Activated CD4-positive, alpha-beta T cell treated with anti-CD3 and anti-CD28 coated beads for 24 hours (primary cell): ENCODE data around the gene NDEL1.

Experiments used
- DNase-seq, 2 donors: peaks; one replicate each; pipeline ENCODE4 v3.0.0-alpha.2; 2020; ENCODE audit warnings: low read depth in 2 of 2

The NDEL1 gene

DNA sequence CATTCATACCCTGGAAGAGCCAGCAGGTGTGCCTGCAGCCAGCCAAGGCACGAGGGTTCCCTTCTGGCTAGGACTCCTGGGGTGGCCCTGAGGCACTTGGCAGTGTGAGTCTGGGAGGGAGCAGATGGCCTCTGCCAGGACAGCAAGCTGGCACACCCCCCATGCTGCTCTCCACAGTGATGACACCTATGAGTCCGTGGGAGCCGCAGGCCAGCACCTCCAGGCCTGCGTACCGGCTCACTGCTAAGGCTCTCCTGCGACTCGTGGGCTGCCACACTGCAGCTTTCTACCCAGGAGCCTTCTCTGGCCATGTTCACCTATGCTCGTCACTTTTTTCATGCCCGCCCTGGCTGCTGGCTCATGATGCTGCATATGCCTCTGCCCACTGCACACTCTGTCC lies 68.1 kb downstream of the NDEL1 start:
- DNase-seq, result no peak

DNA sequence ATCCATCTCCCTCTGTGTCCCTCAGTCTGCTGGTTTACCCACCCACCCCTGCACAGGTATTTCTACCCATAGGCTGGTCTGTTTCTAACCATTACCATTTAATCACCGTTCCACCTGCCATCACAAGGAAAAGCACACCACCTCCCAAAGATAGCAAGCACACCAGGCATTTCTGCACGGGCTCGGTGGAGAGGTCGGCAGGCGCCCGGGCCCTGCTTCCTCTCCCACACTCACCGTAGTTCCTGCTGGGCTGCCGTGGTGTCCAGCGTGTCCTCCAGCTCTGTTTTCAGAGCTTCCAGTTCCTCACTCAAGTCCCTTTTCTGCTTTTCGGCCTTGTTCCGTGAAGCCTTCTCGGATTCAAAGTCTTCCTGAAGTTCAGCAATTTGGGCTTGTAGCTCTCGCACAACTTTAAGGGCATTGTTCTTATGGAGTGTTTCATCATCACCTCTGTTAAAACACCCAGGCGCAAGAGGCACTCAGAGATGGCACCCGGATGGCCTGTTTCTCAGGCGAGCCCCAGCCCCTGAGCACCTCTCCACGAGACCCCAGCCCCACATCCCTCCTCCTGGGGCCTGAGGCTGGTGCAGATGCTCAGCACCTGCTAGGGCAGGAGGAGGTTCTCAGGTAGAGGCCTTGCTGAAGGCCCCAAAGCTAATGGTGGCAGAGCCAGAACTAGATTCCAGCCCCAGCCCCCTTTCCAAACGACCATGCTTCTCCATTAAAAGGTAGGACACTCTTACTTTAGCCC lies 69.0 kb downstream of the NDEL1 start:
- no peak for DNase-seq

DNA sequence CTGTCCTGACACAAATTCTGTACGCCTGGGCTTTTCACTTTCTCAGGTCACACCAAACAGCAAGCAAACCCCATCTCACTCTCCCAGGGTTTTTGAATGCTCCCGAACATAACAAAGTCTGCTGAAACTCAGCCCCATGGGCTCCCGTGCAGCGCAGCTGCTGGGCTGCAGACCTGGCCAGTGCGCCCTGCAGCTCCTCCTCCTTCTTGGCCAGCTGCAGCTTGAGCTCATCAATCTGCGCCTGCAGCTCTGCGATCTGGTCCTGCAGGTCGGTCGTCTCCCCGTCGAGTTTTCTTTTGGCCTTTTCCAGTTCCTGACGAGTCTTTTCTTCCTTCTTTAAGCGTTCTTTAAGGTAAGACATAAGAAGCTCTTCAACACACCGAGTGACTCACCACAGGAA lies 70.5 kb downstream of the NDEL1 start:
- no peak for DNase-seq

DNA sequence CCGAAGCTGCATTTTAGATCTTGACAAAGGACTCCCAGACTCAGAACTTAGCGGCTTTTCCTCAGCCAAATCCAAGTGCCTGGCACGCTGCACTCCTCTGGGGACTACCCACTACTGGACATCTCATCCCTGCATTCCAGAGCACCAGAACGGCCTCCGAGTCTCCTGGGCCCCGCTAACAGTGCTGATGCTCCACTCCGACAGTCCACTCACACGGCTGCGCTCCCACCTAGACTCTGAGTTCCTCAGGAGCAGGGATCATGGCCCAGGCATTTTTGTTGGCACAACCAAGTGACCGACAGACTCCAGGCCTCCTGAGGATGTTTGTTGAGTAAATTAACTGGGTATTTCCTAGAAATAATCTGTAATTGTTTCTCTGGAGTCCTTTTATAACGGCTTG lies 79.1 kb downstream of the NDEL1 start:
- no peak for DNase-seq
